ENCODE data around the gene CYP19A1.

The CYP19A1 gene

DNA sequence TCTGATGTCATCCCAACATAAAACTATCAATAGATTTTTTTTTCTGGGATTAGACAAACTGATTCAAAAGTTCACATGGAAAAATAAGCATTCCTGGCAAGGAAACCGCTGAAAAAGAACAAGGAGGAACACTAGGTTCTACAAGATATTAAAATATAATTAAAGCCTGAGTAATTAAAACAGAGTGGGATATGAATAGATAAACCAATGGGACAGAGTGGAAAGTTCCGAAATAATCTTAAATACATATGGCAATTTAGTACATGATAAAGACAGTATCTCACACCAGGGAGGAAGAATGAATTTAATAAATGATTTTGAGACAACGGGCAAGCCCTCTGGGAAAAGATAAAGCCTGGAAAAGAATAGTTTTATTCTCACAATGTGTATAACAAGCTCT, 7.7 kb upstream of the CYP19A1 start:
- TF ChIP-seq ZNF274 (IDR thresholded peaks at IDR 0.05; ENCODE audit: low read depth, low read length): no peak
- H3K4me3 ChIP-seq (ENCODE audit: low read length): no peak overlapping the region

DNA sequence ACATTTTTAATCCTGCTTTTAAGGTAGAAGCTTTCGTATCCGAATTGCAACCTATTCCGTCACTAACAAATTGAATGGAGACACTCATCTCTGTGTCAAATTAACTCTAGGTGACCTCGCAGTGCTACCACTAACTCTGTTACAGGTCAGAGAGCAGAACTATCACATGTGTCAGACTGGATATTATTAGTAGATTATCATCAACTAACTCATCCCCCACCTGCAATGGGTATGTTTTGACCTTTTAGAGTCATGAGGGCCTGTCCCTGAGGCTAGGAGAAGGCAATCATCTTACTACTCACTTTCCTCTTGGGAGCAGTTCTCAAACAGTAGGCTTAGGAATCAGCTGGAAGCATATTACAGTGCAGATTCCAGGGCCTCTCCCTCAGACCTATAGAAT, 5.1 kb upstream of the CYP19A1 start:
- TF ChIP-seq ZNF274 (IDR thresholded peaks at IDR 0.05; ENCODE audit: low read depth, low read length): no peak
- H3K4me3 ChIP-seq (ENCODE audit: low read length): no peak overlapping the region

GRCh38 chr15:51342227-51342999, 4.0 kb upstream of the CYP19A1 start:
- no peak overlapping the region for H3K4me3 ChIP-seq (ENCODE audit: low read length)
- no peak for TF ChIP-seq ZNF274 (IDR thresholded peaks at IDR 0.05; ENCODE audit: low read depth, low read length)

DNA sequence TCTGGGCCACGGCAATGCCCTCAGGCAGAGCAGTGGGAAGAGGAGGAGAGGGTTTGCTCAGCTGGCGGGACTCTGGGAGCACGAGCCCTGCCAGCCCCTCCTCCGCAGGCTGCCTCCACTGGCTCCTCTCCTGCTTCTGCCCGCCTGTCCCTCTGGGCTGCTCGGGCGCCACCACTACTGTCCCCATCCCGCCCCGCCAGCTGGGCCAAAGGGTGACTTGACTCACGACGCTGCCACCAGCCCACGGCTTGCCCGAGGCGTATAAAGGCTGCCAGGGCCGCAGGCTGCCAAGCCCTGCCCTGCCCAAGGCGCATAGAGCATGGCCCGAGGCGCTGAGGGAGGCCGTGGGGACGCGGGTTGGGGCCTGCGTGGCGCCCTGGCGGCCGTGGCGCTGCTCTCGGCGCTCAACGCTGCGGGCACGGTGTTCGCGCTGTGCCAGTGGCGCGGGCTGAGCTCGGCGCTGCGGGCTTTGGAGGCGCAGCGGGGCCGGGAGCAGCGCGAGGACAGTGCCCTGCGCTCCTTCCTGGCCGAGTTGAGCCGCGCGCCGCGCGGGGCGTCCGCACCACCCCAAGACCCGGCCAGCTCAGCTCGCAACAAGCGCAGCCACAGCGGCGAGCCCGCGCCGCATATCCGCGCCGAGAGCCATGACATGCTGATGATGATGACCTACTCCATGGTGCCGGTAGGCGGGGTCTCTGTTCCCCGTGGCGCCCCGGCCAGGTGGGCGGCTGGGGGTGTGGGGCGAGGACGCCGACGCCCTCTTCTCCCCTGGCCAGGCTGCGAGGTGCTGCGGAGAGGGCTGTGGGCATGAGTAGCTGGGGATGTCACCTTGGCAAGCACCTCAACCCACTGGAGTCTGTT, 3.2 kb upstream of the CYP19A1 start, which contains the start of gene GLDN:
Gene GLDN, plus strand, starts transcription at position 290 of the 861 bp plus-strand sequence. Its CDS starts 30 bp downstream, at position 320.
- no peak for TF ChIP-seq ZNF274 (IDR thresholded peaks at IDR 0.05; ENCODE audit: low read depth, low read length)
- no peak within 1 kb of the TSS for H3K4me3 ChIP-seq (ENCODE audit: low read length)

- no peak for TF ChIP-seq ZNF274 (IDR thresholded peaks at IDR 0.05; ENCODE audit: low read depth, low read length)
- H3K4me3 ChIP-seq (ENCODE audit: low read length): no peak overlapping the region
Observed at GRCh38 chr15:51335538-51336410, 2.6 kb downstream of the CYP19A1 start.

DNA sequence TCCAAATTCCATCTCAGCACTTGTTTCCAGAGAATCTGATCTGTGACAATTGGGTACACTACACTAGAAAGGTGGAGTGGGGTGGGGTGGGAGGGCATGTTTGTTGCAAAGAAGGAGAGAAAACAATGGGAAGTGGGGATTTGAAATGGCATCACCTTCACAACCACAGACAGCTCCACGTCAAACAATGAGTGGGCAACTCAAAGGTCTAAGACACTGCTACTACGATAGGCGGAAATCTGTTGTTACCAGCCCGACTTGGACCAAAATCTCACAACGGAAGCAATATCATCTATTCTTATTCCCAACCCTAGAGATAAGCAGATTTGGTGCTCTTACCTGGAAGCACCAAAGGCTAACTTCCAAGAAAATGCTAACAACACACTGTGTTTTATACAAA, 3.3 kb downstream of the CYP19A1 start:
- H3K4me3 ChIP-seq (ENCODE audit: low read length): no peak overlapping the region
- TF ChIP-seq ZNF274 (IDR thresholded peaks at IDR 0.05; ENCODE audit: low read depth, low read length): no peak

DNA sequence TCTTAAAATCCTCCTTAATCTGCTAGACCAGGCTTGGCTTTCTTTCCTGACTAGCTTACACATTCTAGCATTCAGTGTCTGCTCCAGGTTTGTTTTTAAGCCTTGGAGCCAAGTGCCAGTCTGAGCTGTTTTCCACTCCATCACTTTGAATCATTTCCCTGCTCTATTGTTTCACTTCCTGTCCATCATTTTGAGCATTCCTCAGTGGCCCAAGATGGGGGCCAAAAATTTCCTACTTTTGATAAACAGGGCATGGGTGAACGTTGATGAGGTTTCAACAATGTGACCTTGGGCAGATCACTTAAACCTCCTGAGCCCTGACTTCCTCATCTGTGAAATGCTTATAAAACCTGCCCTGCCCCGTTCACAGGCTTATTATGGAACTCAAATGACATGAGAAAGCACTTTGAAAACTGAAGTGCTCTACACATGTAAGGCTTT, 4.4 kb downstream of the CYP19A1 start:
- no peak for TF ChIP-seq ZNF274 (IDR thresholded peaks at IDR 0.05; ENCODE audit: low read depth, low read length)
- no peak overlapping the region for H3K4me3 ChIP-seq (ENCODE audit: low read length)

DNA sequence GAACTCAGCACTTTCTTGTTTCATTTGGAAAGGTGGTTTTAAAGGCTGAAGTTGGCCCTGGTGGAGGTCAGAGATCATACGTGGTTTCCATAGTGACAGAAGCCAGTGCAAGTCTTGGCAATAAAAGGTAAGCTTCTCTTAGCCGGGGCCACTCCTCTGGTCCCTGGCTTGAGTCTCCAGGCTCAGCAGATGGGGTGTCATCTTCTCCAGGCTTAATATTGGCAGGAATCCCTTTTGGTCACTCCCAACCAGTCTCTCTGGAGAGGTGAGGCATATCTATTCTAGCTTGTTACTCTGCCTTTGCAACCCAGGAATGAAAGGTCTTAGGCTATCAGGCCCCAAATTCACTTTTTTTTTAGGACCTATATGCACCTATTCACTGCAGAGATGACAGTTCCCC, 4.8 kb downstream of the CYP19A1 start:
- H3K4me3 ChIP-seq (ENCODE audit: low read length): no peak overlapping the region
- no peak for TF ChIP-seq ZNF274 (IDR thresholded peaks at IDR 0.05; ENCODE audit: low read depth, low read length)

- no peak for TF ChIP-seq ZNF274 (IDR thresholded peaks at IDR 0.05; ENCODE audit: low read depth, low read length)
- no peak overlapping the region for H3K4me3 ChIP-seq (ENCODE audit: low read length)
Observed at GRCh38 chr15:51332206-51333147, 5.9 kb downstream of the CYP19A1 start.

DNA sequence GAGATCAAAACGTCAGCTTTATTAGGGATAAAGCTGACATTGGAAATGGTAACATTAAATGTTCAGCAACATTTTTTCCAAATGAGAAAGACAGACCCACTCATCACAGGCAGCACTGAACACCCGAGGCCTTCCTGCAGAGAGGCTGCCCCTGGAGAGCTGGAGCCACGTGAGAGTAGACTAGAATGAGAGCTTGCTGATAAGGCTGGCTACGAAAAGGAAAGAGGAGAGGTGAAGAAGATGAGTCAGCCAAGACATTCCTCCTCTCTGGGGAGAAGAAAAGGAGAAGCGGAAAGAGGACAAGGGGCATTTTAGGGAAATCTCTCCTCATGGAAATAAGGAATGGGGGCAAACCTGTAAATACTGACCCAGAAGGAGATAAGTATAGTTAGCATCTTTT, 7.3 kb downstream of the CYP19A1 start:
- H3K4me3 ChIP-seq (ENCODE audit: low read length): no peak overlapping the region
- TF ChIP-seq ZNF274 (IDR thresholded peaks at IDR 0.05; ENCODE audit: low read depth, low read length): no peak

DNA sequence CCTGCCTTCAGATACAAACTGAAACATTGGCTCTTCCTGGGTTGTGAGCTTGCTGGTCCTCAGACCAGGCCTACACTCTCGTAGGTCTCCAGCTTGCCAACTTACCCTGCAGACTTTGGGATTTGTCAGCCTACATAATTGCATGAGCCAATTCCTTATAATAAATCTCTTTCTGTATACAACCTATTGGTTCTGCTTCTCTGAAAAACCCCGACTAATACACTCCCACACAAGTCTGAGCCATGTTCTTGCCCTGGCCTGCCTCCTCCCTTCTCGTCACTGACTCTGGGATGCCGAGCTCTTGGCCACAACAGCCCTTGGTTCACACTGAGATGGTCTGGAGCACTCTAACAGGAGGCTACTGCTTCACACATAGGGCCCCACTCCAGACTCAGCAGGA, 9.5 kb downstream of the CYP19A1 start:
- no peak for TF ChIP-seq ZNF274 (IDR thresholded peaks at IDR 0.05; ENCODE audit: low read depth, low read length)
- no peak overlapping the region for H3K4me3 ChIP-seq (ENCODE audit: low read length)

DNA sequence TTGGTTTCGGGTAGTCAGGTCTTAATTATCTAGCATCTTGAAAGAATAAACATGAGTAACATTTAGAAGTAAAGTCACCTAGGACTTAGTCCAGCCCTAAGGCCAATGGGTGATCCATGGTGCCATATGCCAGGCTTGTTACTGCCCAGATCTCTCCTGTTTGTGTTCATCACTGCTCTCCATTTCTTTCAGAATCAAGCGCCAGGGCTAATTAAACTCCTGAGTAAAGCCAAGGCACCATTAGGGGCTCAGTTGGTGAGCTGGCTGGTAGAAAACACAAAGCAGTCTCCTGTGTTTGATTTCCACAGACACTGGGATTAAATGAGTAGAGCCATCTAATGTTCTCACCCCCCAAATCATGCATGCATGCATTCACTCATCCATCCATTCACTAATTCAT, 11.3 kb downstream of the CYP19A1 start:
- no peak overlapping the region for H3K4me3 ChIP-seq (ENCODE audit: low read length)
- TF ChIP-seq ZNF274 (IDR thresholded peaks at IDR 0.05; ENCODE audit: low read depth, low read length): no peak

GRCh38 chr15:51325167-51325566, 13.2 kb downstream of the CYP19A1 start:
- no peak for TF ChIP-seq ZNF274 (IDR thresholded peaks at IDR 0.05; ENCODE audit: low read depth, low read length)
- H3K4me3 ChIP-seq (ENCODE audit: low read length): no peak overlapping the region
